ENCODE results near the gene PTPRC.

The PTPRC gene

GRCh38 chr1:198693321-198693720, 54.5 kb downstream of the PTPRC start:
- H4K20me1 ChIP-seq (ENCODE audit: insufficient read depth, low read length): no peaks in the 10 kb centered on the region

GRCh38 chr1:198694542-198694941, 55.7 kb downstream of the PTPRC start:
- Histone ChIP-seq H3K9ac (ENCODE audit: low read length) (no peak overlapping the region), H3K9me2 (ENCODE audit: low read depth, low read length) (no peaks in the 10 kb centered on the region), H3K4me1 (ENCODE audit: insufficient read depth, low read length, severe bottlenecking) (peaks cover 57% of the 10 kb centered on the region), H3K9me3 (ENCODE audit: low read length) (no peaks in the 10 kb centered on the region), H3K36me3 (ENCODE audit: insufficient read depth, low read length) (peaks cover 87% of the 10 kb centered on the region), H2AFZ (ENCODE audit: low read length) (no peak overlapping the region), H3K27me3 (ENCODE audit: insufficient read depth, low read length) (no peaks in the 10 kb centered on the region), H3K4me3 (ENCODE audit: low read depth, low read length, poor library complexity, severe bottlenecking) (no peak overlapping the region), H3F3A (ENCODE audit: insufficient read depth, low read length) (no peaks in the 10 kb centered on the region), H3K27ac (ENCODE audit: low read depth, low read length, poor library complexity, severe bottlenecking) (peak overlapping the region; percentile 13), H3K4me2 (ENCODE audit: low read length) (no peak overlapping the region), H4K20me1 (ENCODE audit: insufficient read depth, low read length) (no peaks in the 10 kb centered on the region), H3K79me2 (ENCODE audit: insufficient read depth, low read length) (peaks cover 47% of the 10 kb centered on the region)
- TF ChIP-seq CTCF (IDR thresholded peaks at IDR 0.05; ENCODE audit: low read length) (no peak), EZH2 (IDR thresholded peaks at IDR 0.05; ENCODE audit: borderline replicate concordance, low read length) (no peak)

More at GRCh38 chr1:198693321-198693720, 54.5 kb downstream of the PTPRC start:
- Histone ChIP-seq H3K9me3 (ENCODE audit: low read length) (no peaks in the 10 kb centered on the region), H3K27me3 (ENCODE audit: insufficient read depth, low read length) (no peaks in the 10 kb centered on the region), H3K9me2 (ENCODE audit: low read depth, low read length) (no peaks in the 10 kb centered on the region), H3K4me2 (ENCODE audit: low read length) (no peak overlapping the region), H3K27ac (ENCODE audit: low read depth, low read length, poor library complexity, severe bottlenecking) (peak overlapping the region; percentile 42), H3K4me1 (ENCODE audit: insufficient read depth, low read length, severe bottlenecking) (peaks cover 59% of the 10 kb centered on the region), H3K4me3 (ENCODE audit: low read depth, low read length, poor library complexity, severe bottlenecking) (no peak overlapping the region), H2AFZ (ENCODE audit: low read length) (no peak overlapping the region), H3F3A (ENCODE audit: insufficient read depth, low read length) (no peaks in the 10 kb centered on the region), H3K79me2 (ENCODE audit: insufficient read depth, low read length) (peaks cover 59% of the 10 kb centered on the region), H3K9ac (ENCODE audit: low read length) (no peak overlapping the region), H3K36me3 (ENCODE audit: insufficient read depth, low read length) (peaks cover 88% of the 10 kb centered on the region)
- TF ChIP-seq EZH2 (IDR thresholded peaks at IDR 0.05; ENCODE audit: borderline replicate concordance, low read length) (no peak), CTCF (IDR thresholded peaks at IDR 0.05; ENCODE audit: low read length) (no peak)

GRCh38 chr1:198696211-198696610, 57.4 kb downstream of the PTPRC start:
- peak overlapping the region; percentile 48 for H3K27ac ChIP-seq (ENCODE audit: low read depth, low read length, poor library complexity, severe bottlenecking)
- H2AFZ ChIP-seq (ENCODE audit: low read length): no peak overlapping the region
- H3K9ac ChIP-seq (ENCODE audit: low read length): no peak overlapping the region
- TF ChIP-seq EZH2 (IDR thresholded peaks at IDR 0.05; ENCODE audit: borderline replicate concordance, low read length): no peak
- TF ChIP-seq CTCF (IDR thresholded peaks at IDR 0.05; ENCODE audit: low read length): no peak
- no peak overlapping the region for H3K4me3 ChIP-seq (ENCODE audit: low read depth, low read length, poor library complexity, severe bottlenecking)
- H3K79me2 ChIP-seq (ENCODE audit: insufficient read depth, low read length): peaks cover 31% of the 10 kb centered on the region
- H3K36me3 ChIP-seq (ENCODE audit: insufficient read depth, low read length): peaks cover 89% of the 10 kb centered on the region
- peaks cover 57% of the 10 kb centered on the region for H3K4me1 ChIP-seq (ENCODE audit: insufficient read depth, low read length, severe bottlenecking)
- no peaks in the 10 kb centered on the region for H4K20me1 ChIP-seq (ENCODE audit: insufficient read depth, low read length)
- H3K27me3 ChIP-seq (ENCODE audit: insufficient read depth, low read length): no peaks in the 10 kb centered on the region
- H3F3A ChIP-seq (ENCODE audit: insufficient read depth, low read length): no peaks in the 10 kb centered on the region
- no peak overlapping the region for H3K4me2 ChIP-seq (ENCODE audit: low read length)
- H3K9me3 ChIP-seq (ENCODE audit: low read length): no peaks in the 10 kb centered on the region
- no peaks in the 10 kb centered on the region for H3K9me2 ChIP-seq (ENCODE audit: low read depth, low read length)

All from OCI-LY1 (cell line).